ENCODE results near the gene KCNN2. TPM values are rescaled to one million over a fixed set of nuclear protein-coding genes. Genes with fewer than 3 reads are reported as not detected.
A peak's percentile ranks its signal among the peaks of the same experiment; 100 is the strongest.

Gene KCNN2
- total and polyA plus RNA-seq, 2 of the 8 experiments (the other 6 are each of a cell fraction or from before 2014, with no cell fraction given) = 13.1 to 18.6 TPM

GRCh38 chr5:114362197-114362976, 517 bp downstream of the KCNN2 start:
- ChIA-PET CTCF (ENCODE audit: partially characterized antibody) (interaction anchor here (1.1 to 12.4 kb wide), 3 partner anchors 37 to 343 kb away, joined by 3 to 176 read pairs (median 5); no protein-coding TSS in a partner anchor), POLR2A (ENCODE audit: partially characterized antibody) (interaction anchor here (0.8 to 3.2 kb wide), 7 partner anchors 11 to 87 kb away, joined by 3 to 18 read pairs (median 4); no protein-coding TSS in a partner anchor)
- Histone ChIP-seq H3K4ac (replicated peaks; ENCODE audit: insufficient read length, low read depth, low read length) (no peak overlapping the region), H3K18ac (ENCODE audit: extremely low read depth, low read length) (peak overlapping the region; percentile 52), H3K9me3 (ENCODE audit: insufficient read depth in 2 of 2, low read depth in 1 of 2, low read length in 1 of 2) (no peaks in the 10 kb centered on the region), H3K36me3 (ENCODE audit: control insufficient read depth in 2 of 4, insufficient read depth in 4 of 4, low read length in 3 of 4) (peaks cover 0 to 34% (median 0%) of the 10 kb centered on the region in 4 experiments; a peak in 1 of 8 replicates), H3K23ac (ENCODE audit: insufficient read length) (no peak overlapping the region), H4K8ac (ENCODE audit: extremely low read depth, insufficient read depth, low read length) (peak overlapping the region; percentile 87), H4K5ac (ENCODE audit: insufficient read length, low read depth, low read length) (peak overlapping the region; percentile 62), H3K4me2 (ENCODE audit: insufficient read depth in 1 of 2, low read depth in 2 of 2, low read length in 2 of 2) (peak overlapping the region; percentile 95 to 96), H2AK5ac (ENCODE audit: low read depth, low read length) (no peak overlapping the region), H2BK12ac (ENCODE audit: low read depth, low read length) (no peak overlapping the region), H3K23me2 (ENCODE audit: low read depth, low read length) (peaks cover 8% of the 10 kb centered on the region; the same call in 1 of the 2 replicates), H3K9ac (replicated peaks in 1 of 4; ENCODE audit: extremely low read depth in 1 of 4, low read depth in 3 of 4, low read length in 3 of 4) (peak overlapping the region; percentile 8 to 84 (median 69)), H2BK20ac (ENCODE audit: low read length) (no peak overlapping the region), H4K20me1 (replicated peaks in 1 of 2; ENCODE audit: control insufficient read depth in 1 of 2, insufficient read depth in 2 of 2, low read length in 2 of 2) (peaks cover 0 to 3% of the 10 kb centered on the region in 2 experiments), H3K4me1 (replicated peaks in 1 of 4; ENCODE audit: control insufficient read depth in 3 of 4, insufficient read depth in 4 of 4, low read length in 3 of 4) (peaks cover 0 to 9% (median under 1%) of the 10 kb centered on the region in 4 experiments; a peak in 3 of 7 replicates), H2BK15ac (ENCODE audit: low read length) (no peak overlapping the region), H3K79me2 (ENCODE audit: control insufficient read depth in 1 of 2, insufficient read depth in 2 of 2, low read length in 2 of 2) (peaks cover 2 to 46% of the 10 kb centered on the region in 2 experiments; a peak in 3 of 4 replicates), H3K14ac (ENCODE audit: insufficient read length) (no peak overlapping the region), H3K27ac (ENCODE audit: low read depth, low read length) (peak overlapping the region; percentile 57; the same call in 1 of the 2 replicates), H3K4me3 (ENCODE audit: extremely low read depth in 1 of 4, insufficient read depth in 2 of 4, low read depth in 3 of 4, low read length in 4 of 4) (peak overlapping the region; percentile 83 to 90 (median 88)), H4K91ac (replicated peaks; ENCODE audit: insufficient read length, low read length) (peak overlapping the region; percentile 77), H3K56ac (replicated peaks; ENCODE audit: insufficient read length, low read depth, low read length) (peak overlapping the region; percentile 87), H3K27me3 (replicated peaks in 1 of 4; ENCODE audit: control insufficient read depth in 3 of 4, extremely low read depth in 1 of 4, insufficient read depth in 3 of 4, low read length in 3 of 4) (peaks cover 0 to 4% (median 0%) of the 10 kb centered on the region in 4 experiments; a peak in 1 of 7 replicates), H3K79me1 (ENCODE audit: low read depth, low read length) (no peaks in the 10 kb centered on the region), H2BK120ac (replicated peaks; ENCODE audit: low read depth, low read length) (no peak overlapping the region), H2AFZ (ENCODE audit: low read length) (no peak overlapping the region), H2BK5ac (ENCODE audit: low read depth, low read length) (peak overlapping the region; percentile 89)
- peak in 1 of 2 experiments; percentile 91 for DNase-seq (ENCODE audit: low read depth in 1 of 2, low spot score in 2 of 2)
- WGBS, 2 experiments (ENCODE audit: extremely low coverage in 1 of 2, insufficient coverage in 1 of 2, insufficient read length in 1 of 2, insufficient replicate concordance in 2 of 2, low coverage in 1 of 2, low lambda C conversion rate in 2 of 2, missing lambda C conversion rate in 1 of 2) = 1% methylated on average over 61 of the region's 87 CpGs; no CpG with 5 or more reads in 1 of the 2 experiments
- FAIRE-seq = no peak
- TF ChIP-seq SIN3A (conservative IDR thresholded peaks at IDR 0.05 in 1 of 2, IDR thresholded peaks at IDR 0.05 in 1 of 2; ENCODE audit: low read depth in 1 of 2, low read length in 2 of 2) = 0 out of 4 replicates have a peak, but pooled peaks have one; percentile 2 to 8
- TF ChIP-seq NRF1 (IDR thresholded peaks at IDR 0.05; ENCODE audit: low read depth, low read length) = no peak
- no peak for TF ChIP-seq TBP (IDR thresholded peaks at IDR 0.05; ENCODE audit: low read depth, low read length)
- no peak for TF ChIP-seq ZNF274 (IDR thresholded peaks at IDR 0.05; ENCODE audit: borderline replicate concordance, extremely low read depth, low read length)
- TF ChIP-seq USF2 (IDR thresholded peaks at IDR 0.05; ENCODE audit: low read length) = no peak
- TF ChIP-seq CBX8 (IDR thresholded peaks at IDR 0.05; ENCODE audit: borderline replicate concordance, low read depth, low read length) = no peak
- TF ChIP-seq RBBP5 (IDR thresholded peaks at IDR 0.05; ENCODE audit: borderline replicate concordance, low read depth, low read length) = peak; percentile 20
- peak; percentile 63 for TF ChIP-seq KDM4A (IDR thresholded peaks at IDR 0.05; ENCODE audit: low read depth, low read length, severe bottlenecking)
